ENCODE results near the gene MED27. TPM values are rescaled to one million over a fixed set of nuclear protein-coding genes. Genes with fewer than 3 reads are reported as not detected.

The MED27 gene
- total and polyA plus RNA-seq, 7 donors: 10.7 to 24.4 (median 14.2) TPM

- H3K27me3 ChIP-seq (ENCODE audit: insufficient read depth in 3 of 3, low read length in 2 of 3): no peaks in the 10 kb centered on the region
- DNase-seq: no peak
- TF ChIP-seq CTCF (IDR thresholded peaks at IDR 0.05): no peak
- 92 to 94% (median 93%) methylated on average over 9 of the region's 9 CpGs for WGBS, 3 donors
- intact Hi-C loops (cut with DNase I): no loop called here
- H3K4me3 ChIP-seq: no peak overlapping the region
- no peaks in the 10 kb centered on the region for H3K9me3 ChIP-seq
- no peaks in the 10 kb centered on the region for H3K36me3 ChIP-seq (ENCODE audit: insufficient read depth in 1 of 2, low read depth in 1 of 2)
- H3K4me1 ChIP-seq: no peaks in the 10 kb centered on the region
- no peak overlapping the region for H3K27ac ChIP-seq
- ATAC-seq: no peak
Observed at GRCh38 chr9:131873335-131873734, 206.3 kb downstream of the MED27 start.

GRCh38 chr9:131872702-131873101 lies 207.0 kb downstream of the MED27 start:
- Histone ChIP-seq H3K4me1 (no peaks in the 10 kb centered on the region), H3K9me3 (no peaks in the 10 kb centered on the region), H3K27ac (no peak overlapping the region), H3K36me3 (ENCODE audit: insufficient read depth in 1 of 2, low read depth in 1 of 2) (no peaks in the 10 kb centered on the region), H3K4me3 (no peak overlapping the region), H3K27me3 (ENCODE audit: insufficient read depth in 3 of 3, low read length in 2 of 3) (no peaks in the 10 kb centered on the region)
- no peak for DNase-seq
- intact Hi-C loops (cut with DNase I): no loop called here
- no peak for TF ChIP-seq CTCF (IDR thresholded peaks at IDR 0.05)
- WGBS, 3 donors: 85 to 91% (median 88%) methylated on average over 4 of the region's 4 CpGs
- no peak for ATAC-seq

- Histone ChIP-seq H3K9me3 (no peaks in the 10 kb centered on the region), H3K27ac (no peak overlapping the region), H3K4me3 (no peak overlapping the region), H3K36me3 (ENCODE audit: insufficient read depth in 1 of 2, low read depth in 1 of 2) (no peaks in the 10 kb centered on the region), H3K27me3 (ENCODE audit: insufficient read depth in 3 of 3, low read length in 2 of 3) (no peaks in the 10 kb centered on the region), H3K4me1 (no peaks in the 10 kb centered on the region)
- DNase-seq (peak in 1 of 2 donors; percentile 46), ATAC-seq (no peak)
- 89 to 93% (median 92%) methylated on average over 15 of the region's 15 CpGs for WGBS, 3 donors
- intact Hi-C loops (cut with DNase I): no loop called here
- TF ChIP-seq CTCF (IDR thresholded peaks at IDR 0.05): no peak
Observed at GRCh38 chr9:131872006-131872405, 207.7 kb downstream of the MED27 start.

GRCh38 chr9:131870156-131870555 lies 209.5 kb downstream of the MED27 start:
- Histone ChIP-seq H3K27ac (no peak overlapping the region), H3K4me1 (no peaks in the 10 kb centered on the region), H3K4me3 (no peak overlapping the region), H3K9me3 (no peaks in the 10 kb centered on the region), H3K36me3 (ENCODE audit: insufficient read depth in 1 of 2, low read depth in 1 of 2) (no peaks in the 10 kb centered on the region), H3K27me3 (ENCODE audit: insufficient read depth in 3 of 3, low read length in 2 of 3) (no peaks in the 10 kb centered on the region)
- no peak for TF ChIP-seq CTCF (IDR thresholded peaks at IDR 0.05)
- DNase-seq: peak in 1 of 2 donors; percentile 38
- WGBS, 3 donors: 89 to 93% (median 91%) methylated on average over 12 of the region's 12 CpGs
- no peak for ATAC-seq
- intact Hi-C loops (cut with DNase I): no loop called here

GRCh38 chr9:131869348-131869747 lies 210.3 kb downstream of the MED27 start:
- TF ChIP-seq CTCF (IDR thresholded peaks at IDR 0.05): no peak
- no peaks in the 10 kb centered on the region for H3K36me3 ChIP-seq (ENCODE audit: insufficient read depth in 1 of 2, low read depth in 1 of 2)
- no peaks in the 10 kb centered on the region for H3K4me1 ChIP-seq
- no peaks in the 10 kb centered on the region for H3K9me3 ChIP-seq
- DNase-seq (no peak), ATAC-seq (no peak)
- H3K27ac ChIP-seq: no peak overlapping the region
- no peaks in the 10 kb centered on the region for H3K27me3 ChIP-seq (ENCODE audit: insufficient read depth in 3 of 3, low read length in 2 of 3)
- intact Hi-C loops (cut with DNase I): no loop called here
- 86 to 89% (median 88%) methylated on average over 8 of the region's 8 CpGs for WGBS, 3 donors
- no peak overlapping the region for H3K4me3 ChIP-seq

Measured in psoas muscle (tissue), 8 donors.